GM12878 (cell line): ENCODE results near the gene LIMD2. TPM values are rescaled to one million over a fixed set of nuclear protein-coding genes. Genes with fewer than 3 reads are reported as not detected.
"Not testable (repeated sequence)": the region's sequence is repeated elsewhere in the genome, so short reads cannot be mapped to it uniquely, and the experiment has no call there.

ENCODE experiments used
- ATAC-seq: fragments of 200-7000 bp; cut with Tn5 transposase; 3 replicates; pipeline ENCODE4 v1.9.1; 2020; ENCODE audit warnings: mild to moderate bottlenecking, moderate library complexity
- BruUV-seq: library from RNA; stranded (reverse); fragments of 400-500 nt; replicated peaks from 2 replicates; lab custom pipeline; 2021; lab: Mats Ljungman, UMichigan
- CTCF ChIA-PET: fragments of 300-600 bp; sonication (Branson Sonifier 250); formaldehyde crosslinking; extraction: SDS; loops from one replicate; lab custom pipeline; 2021; ENCODE audit warnings: inconsistent platforms; lab: Yijun Ruan, JAX
- POLR2A ChIA-PET: fragments of 350-600 bp; formaldehyde crosslinking; extraction: SDS; loops from one replicate; lab custom pipeline; 2021; ENCODE audit warnings: inconsistent platforms; lab: Charles Lee
- RAD21 ChIA-PET: fragments of 300-600 bp; sonication (Branson Sonifier 250); formaldehyde crosslinking; loops from one replicate; lab custom pipeline; 2023; ENCODE audit warnings: antibody characterized with exemption; ENCODE audit not compliant: unreplicated experiment; lab: Charles Lee
- SMC1A ChIA-PET: fragments of 300-600 bp; sonication (Branson Sonifier 250); formaldehyde crosslinking; loops from one replicate; lab custom pipeline; 2023; ENCODE audit not compliant: unreplicated experiment, uncharacterized antibody; lab: Charles Lee
- DNase-seq: peaks from one replicate; pipeline ENCODE4 v3.0.0-alpha.2; 2011; ENCODE audit warnings: low read depth, low spot score
- FAIRE-seq: peaks from 3 replicates; lab custom pipeline; 2011; peaks lifted over from hg19 to GRCh38; lab: Jason Lieb, UNC
- H2AFZ ChIP-seq: 2 replicates; pipeline ENCODE4 v1.6.0; 2011; ENCODE audit warnings: low read depth, low read length, control low read depth; ENCODE audit not compliant: control insufficient read depth
- H3K27ac ChIP-seq: 2 replicates; pipeline ENCODE4 v1.5.1; 2011; ENCODE audit warnings: control low read depth; ENCODE audit not compliant: control insufficient read depth, insufficient read depth
- H3K27me3 ChIP-seq, 2 experiments: replicated peaks in 1 of 2; 2 replicates each; pipeline versions ENCODE4 v1.6.0 to v1.6.1; 2011; ENCODE audit warnings: low read length in 1 of 2; ENCODE audit not compliant: control insufficient read depth in 2 of 2, insufficient read depth in 2 of 2
- H3K36me3 ChIP-seq, 2 experiments: 2 replicates each; pipeline ENCODE4 v1.5.1; 2011; ENCODE audit warnings: low read length in 1 of 2; ENCODE audit not compliant: control insufficient read depth in 2 of 2, insufficient read depth in 2 of 2
- H3K4me1 ChIP-seq: 2 replicates; pipeline ENCODE4 v1.6.1; 2011; ENCODE audit warnings: mild to moderate bottlenecking, low read length, moderate library complexity, mixed read lengths; ENCODE audit not compliant: control insufficient read depth, insufficient read depth
- H3K4me2 ChIP-seq: 2 replicates; pipeline ENCODE4 v1.6.0; 2011; ENCODE audit warnings: control low read depth; ENCODE audit not compliant: control insufficient read depth, insufficient read depth
- H3K4me3 ChIP-seq: fragments of 200-600 bp; sonication (generic); 2 replicates; pipeline ENCODE4 v1.5.1; 2016
- H3K79me2 ChIP-seq: 2 replicates; pipeline ENCODE4 v1.6.0; 2011; ENCODE audit warnings: low read length; ENCODE audit not compliant: control insufficient read depth, insufficient read depth
- H3K9ac ChIP-seq: 2 replicates; pipeline ENCODE4 v1.8.0; 2011; ENCODE audit warnings: low read length, control low read depth, mixed read lengths; ENCODE audit not compliant: control insufficient read depth, insufficient read depth
- H3K9me3 ChIP-seq: replicated peaks from 3 replicates; pipeline ENCODE4 v1.5.1; 2011; ENCODE audit warnings: mild to moderate bottlenecking, low read length; ENCODE audit not compliant: control insufficient read depth, insufficient read depth
- H4K20me1 ChIP-seq: 2 replicates; pipeline ENCODE4 v1.6.0; 2011; ENCODE audit not compliant: control insufficient read depth, insufficient read depth
- EED ChIP-seq: sonication (generic); IDR thresholded peaks from 2 replicates; pipeline ENCODE4 v1.6.1; 2016; ENCODE audit warnings: antibody characterized with exemption, low read depth
- EZH2 ChIP-seq: IDR thresholded peaks from 2 replicates; pipeline ENCODE4 v1.6.1; 2012; ENCODE audit warnings: low read depth, mild to moderate bottlenecking, control low read depth, inconsistent platforms, low read length, borderline replicate concordance; ENCODE audit not compliant: control insufficient read depth
- MYB ChIP-seq: fragments of 150-350 bp; IDR thresholded peaks from 2 replicates; pipeline ENCODE4 v1.6.1; 2014; ENCODE audit warnings: mild to moderate bottlenecking, low read depth, low read length, borderline replicate concordance
- SIN3A ChIP-seq: IDR thresholded peaks from 2 replicates; pipeline ENCODE4 v1.6.1; 2012; ENCODE audit warnings: low read depth, low read length, improper control_type of control experiment
- STAT3 ChIP-seq: IDR thresholded peaks from 2 replicates; pipeline ENCODE4 v1.6.1; 2011; ENCODE audit warnings: low read depth, low read length, improper control_type of control experiment
- YY1 ChIP-seq: IDR thresholded peaks from 2 replicates; pipeline ENCODE4 v1.6.1; 2011; ENCODE audit warnings: low read depth, mild to moderate bottlenecking, low read length
- ZNF384 ChIP-seq: IDR thresholded peaks from 2 replicates; pipeline ENCODE4 v1.6.1; 2012; ENCODE audit warnings: low read depth, mild to moderate bottlenecking, low read length, improper control_type of control experiment, borderline replicate concordance
- WGBS: methylation state at CpG from one replicate; pipeline ENCODE4 v1.1.6; 2016; ENCODE audit warnings: low lambda C conversion rate; ENCODE audit not compliant: insufficient replicate concordance, insufficient coverage; ENCODE audit errors: missing lambda C conversion rate; 5-methylcytosine and 5-hydroxymethylcytosine counted together
- in situ Hi-C: fragments of 300-500 bp; cut with MboI; formaldehyde crosslinking; loops from 9 replicates; pipeline ENCODE4 v1.14.3; 2018; ENCODE audit warnings: mixed read lengths
- intact Hi-C: fragments of 100-400 bp; cut with micrococcal nuclease; formaldehyde crosslinking; loops from one replicate; pipeline ENCODE4 v1.14.2; 2022; ENCODE audit not compliant: unreplicated experiment
- polyA plus RNA-seq, 11 experiments: library from polyadenylated mRNA; depleted of rRNA in 4 of 11; unstranded in 6 of 11; stranded (reverse) in 5 of 11; fragments of >200 nt; fragmentation: Nextera tagmentation in 4 of 11; fragmentation: Illumina TruSeq in 1 of 11; extraction: Ambion mirVana in 4 of 11; extraction: Trizol in 1 of 11; gene quantifications; 1 replicate in 1 of 11; 2 replicates in 10 of 11; pipeline versions ENCODE4 v1.2.1 to v1.2.3, GENCODE V29; 2011 to 2016; ENCODE audit warnings: inconsistent platforms in 2 of 11, missing spikeins in 2 of 11, low read depth in 1 of 11
- total RNA-seq, 4 experiments: library from RNA; depleted of rRNA in 3 of 4; stranded (reverse); fragments of >200 nt in 3 of 4; fragmentation: Illumina TruSeq in 1 of 4; extraction: Trizol in 1 of 4; gene quantifications; 2 replicates each; pipeline versions ENCODE4 v1.2.1 to v1.2.3, GENCODE V29; 2013 to 2021
- TF ChIP-seq, protein P1 (sequence below): IDR thresholded peaks from 2 replicates; pipeline ENCODE4 v1.6.1; 2012; ENCODE audit warnings: improper control_type of control experiment, low read depth, low read length; ENCODE audit not compliant: insufficient replicate concordance

Gene LIMD2
- total and polyA plus RNA-seq, 10 of the 15 experiments (the other 5 are each of a cell fraction or from before 2014, with no cell fraction given): 1.1 to 339 (median 181) TPM

DNA sequence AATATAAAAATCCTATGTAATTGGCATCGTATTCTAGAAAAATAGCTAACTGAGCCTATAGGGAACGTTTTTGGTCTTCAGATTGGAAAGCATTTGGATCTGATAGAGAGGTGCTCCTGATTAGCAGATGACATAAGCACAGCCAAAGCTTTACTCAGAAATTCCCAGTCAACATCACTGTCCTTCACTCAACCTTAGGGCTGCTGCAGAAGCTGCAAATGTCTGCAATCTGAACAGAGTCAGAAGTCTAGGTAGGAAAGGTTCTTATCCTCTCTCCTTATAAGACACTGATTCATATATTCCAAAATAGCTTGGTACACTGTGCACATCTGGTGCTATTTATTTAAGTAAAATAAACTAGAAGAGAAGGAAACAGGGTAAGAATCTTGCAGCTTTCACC is 22.5 kb upstream of the LIMD2 start:
- TF ChIP-seq SIN3A (no peak), EZH2 (no peak), EED (no peak), STAT3 (no peak), ZNF384 (no peak), MYB (no peak), YY1 (no peak)
- TF ChIP-seq, protein P1, sequence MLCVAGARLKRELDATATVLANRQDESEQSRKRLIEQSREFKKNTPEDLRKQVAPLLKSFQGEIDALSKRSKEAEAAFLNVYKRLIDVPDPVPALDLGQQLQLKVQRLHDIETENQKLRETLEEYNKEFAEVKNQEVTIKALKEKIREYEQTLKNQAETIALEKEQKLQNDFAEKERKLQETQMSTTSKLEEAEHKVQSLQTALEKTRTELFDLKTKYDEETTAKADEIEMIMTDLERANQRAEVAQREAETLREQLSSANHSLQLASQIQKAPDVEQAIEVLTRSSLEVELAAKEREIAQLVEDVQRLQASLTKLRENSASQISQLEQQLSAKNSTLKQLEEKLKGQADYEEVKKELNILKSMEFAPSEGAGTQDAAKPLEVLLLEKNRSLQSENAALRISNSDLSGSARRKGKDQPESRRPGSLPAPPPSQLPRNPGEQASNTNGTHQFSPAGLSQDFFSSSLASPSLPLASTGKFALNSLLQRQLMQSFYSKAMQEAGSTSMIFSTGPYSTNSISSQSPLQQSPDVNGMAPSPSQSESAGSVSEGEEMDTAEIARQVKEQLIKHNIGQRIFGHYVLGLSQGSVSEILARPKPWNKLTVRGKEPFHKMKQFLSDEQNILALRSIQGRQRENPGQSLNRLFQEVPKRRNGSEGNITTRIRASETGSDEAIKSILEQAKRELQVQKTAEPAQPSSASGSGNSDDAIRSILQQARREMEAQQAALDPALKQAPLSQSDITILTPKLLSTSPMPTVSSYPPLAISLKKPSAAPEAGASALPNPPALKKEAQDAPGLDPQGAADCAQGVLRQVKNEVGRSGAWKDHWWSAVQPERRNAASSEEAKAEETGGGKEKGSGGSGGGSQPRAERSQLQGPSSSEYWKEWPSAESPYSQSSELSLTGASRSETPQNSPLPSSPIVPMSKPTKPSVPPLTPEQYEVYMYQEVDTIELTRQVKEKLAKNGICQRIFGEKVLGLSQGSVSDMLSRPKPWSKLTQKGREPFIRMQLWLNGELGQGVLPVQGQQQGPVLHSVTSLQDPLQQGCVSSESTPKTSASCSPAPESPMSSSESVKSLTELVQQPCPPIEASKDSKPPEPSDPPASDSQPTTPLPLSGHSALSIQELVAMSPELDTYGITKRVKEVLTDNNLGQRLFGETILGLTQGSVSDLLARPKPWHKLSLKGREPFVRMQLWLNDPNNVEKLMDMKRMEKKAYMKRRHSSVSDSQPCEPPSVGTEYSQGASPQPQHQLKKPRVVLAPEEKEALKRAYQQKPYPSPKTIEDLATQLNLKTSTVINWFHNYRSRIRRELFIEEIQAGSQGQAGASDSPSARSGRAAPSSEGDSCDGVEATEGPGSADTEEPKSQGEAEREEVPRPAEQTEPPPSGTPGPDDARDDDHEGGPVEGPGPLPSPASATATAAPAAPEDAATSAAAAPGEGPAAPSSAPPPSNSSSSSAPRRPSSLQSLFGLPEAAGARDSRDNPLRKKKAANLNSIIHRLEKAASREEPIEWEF: no peak
- POLR2A ChIA-PET: interaction anchor here (1.2 kb wide), 1 partner anchor 22 kb away, joined by 3 read pairs; no protein-coding TSS in a partner anchor
- no peak for ATAC-seq
- DNase-seq: no peak
- Histone ChIP-seq H2AFZ (no peak overlapping the region), H3K36me3 (peaks cover 0 to 4% of the 10 kb centered on the region in 2 experiments; a peak in 2 of 4 replicates), H3K4me2 (no peak overlapping the region), H3K27ac (no peak overlapping the region), H3K9me3 (no peaks in the 10 kb centered on the region), H3K4me1 (no peaks in the 10 kb centered on the region), H3K79me2 (no peaks in the 10 kb centered on the region), H4K20me1 (no peaks in the 10 kb centered on the region), H3K27me3 (no peaks in the 10 kb centered on the region), H3K4me3 (no peak overlapping the region), H3K9ac (no peak overlapping the region)
- SMC1A ChIA-PET: interaction anchor here (0.9 kb wide), 2 partner anchors 9 to 19 kb away, joined by 3 read pairs; no protein-coding TSS in a partner anchor
- RAD21 ChIA-PET: no interaction called here
- in situ Hi-C loops (no loop called here), intact Hi-C loops (no loop called here)
- 50% methylated on average over 2 of the region's 2 CpGs for WGBS
- no peak for FAIRE-seq
- BruUV-seq: TSS peak; percentile 6
- CTCF ChIA-PET: interaction anchor here (1.0 to 1.3 kb wide), 2 partner anchors 11 to 21 kb away, joined by 3 to 4 read pairs; no protein-coding TSS in a partner anchor

DNA sequence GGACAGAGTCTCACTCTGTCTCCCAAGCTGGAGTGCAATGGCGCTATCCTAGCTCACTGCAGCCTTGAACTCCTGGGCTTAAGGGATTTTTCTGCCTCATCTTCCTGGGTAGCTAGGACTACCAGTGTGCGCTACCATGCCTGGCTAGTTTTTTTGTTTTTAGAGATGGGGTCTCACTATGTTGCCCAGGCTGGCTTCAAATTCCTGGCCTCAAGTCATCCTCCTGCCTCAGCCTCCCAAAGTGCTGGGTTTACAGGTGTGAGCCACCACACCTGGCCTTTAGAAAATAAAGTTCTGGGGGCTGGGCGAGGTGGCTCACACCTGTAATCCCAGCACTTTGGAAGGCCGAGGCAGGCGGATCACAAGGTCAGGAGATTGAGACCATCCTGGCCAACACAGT is 20.3 kb upstream of the LIMD2 start:
- BruUV-seq, H3K4me2 ChIP-seq, FAIRE-seq, H3K4me3 ChIP-seq, H3K9me3 ChIP-seq, H3K27me3 ChIP-seq, H3K27ac ChIP-seq, CTCF ChIA-PET, H3K9ac ChIP-seq, RAD21 ChIA-PET, in situ Hi-C loops, H3K79me2 ChIP-seq, H3K4me1 ChIP-seq, intact Hi-C loops, ATAC-seq, H2AFZ ChIP-seq, H4K20me1 ChIP-seq, DNase-seq: not testable (repeated sequence)
- H3K36me3 ChIP-seq: peaks cover 0 to 12% of the 10 kb centered on the region in 2 experiments; a peak in 2 of 4 replicates
- ChIA-PET SMC1A (interaction anchor here (0.6 kb wide), 1 partner anchor 98 kb away, joined by 3 read pairs; no protein-coding TSS in a partner anchor), POLR2A (interaction anchor here (1.9 kb wide), 1 partner anchor 21 kb away, joined by 5 read pairs; no protein-coding TSS in a partner anchor)
- WGBS: 97% methylated on average over 5 of the region's 5 CpGs
